HCT116 (cell line): Measurements from ENCODE around the gene GNRHR. TPM values are rescaled to one million over a fixed set of nuclear protein-coding genes. Genes with fewer than 3 reads are reported as not detected.

Experiments
- ATAC-seq: fragments of 200-7000 bp; cut with Tn5 transposase; 2 replicates; pipeline ENCODE4 v1.9.1; 2020; ENCODE audit warnings: mild to moderate bottlenecking, moderate library complexity
- BruUV-seq: library from RNA; stranded (reverse); fragments of 400-500 nt; replicated peaks from 2 replicates; lab custom pipeline; 2021; lab: Mats Ljungman, UMichigan
- CTCF ChIA-PET: fragments of 300-600 bp; sonication (Branson Sonifier 250); formaldehyde crosslinking; loops from one replicate; lab custom pipeline; 2021; ENCODE audit warnings: antibody characterized with exemption; lab: Charles Lee
- POLR2A ChIA-PET: fragments of 300-600, 350-600 bp; sonication (Branson Sonifier 250); formaldehyde crosslinking; loops from one replicate; lab custom pipeline; 2021; ENCODE audit warnings: antibody characterized with exemption; lab: Charles Lee
- RAD21 ChIA-PET, 2 experiments: fragments of 300-600 bp; sonication (Branson Sonifier 250); formaldehyde crosslinking; loops; one replicate each; lab custom pipeline; 2023; ENCODE audit warnings: low total read pairs in 2 of 2; ENCODE audit not compliant: uncharacterized antibody in 2 of 2, unreplicated experiment in 2 of 2, low non-redundant PET in 1 of 2; lab: Charles Lee
- DNase-seq: peaks from one replicate; pipeline ENCODE4 v3.0.0-alpha.2; 2010; ENCODE audit warnings: low read depth, low spot score
- H2AFZ ChIP-seq: fragments of 200-600 bp; shearing (Covaris generic), sonication (generic); 2 replicates; pipeline ENCODE4 v1.6.1; 2017; ENCODE audit warnings: low read depth, mixed run types, mixed read lengths, antibody characterized with exemption, low read length; ENCODE audit not compliant: poor library complexity, severe bottlenecking
- H3K27ac ChIP-seq: 2 replicates; pipeline ENCODE4 v1.5.1; 2012; ENCODE audit warnings: low read depth, low read length
- H3K27me3 ChIP-seq: fragments of 200-600 bp; sonication (generic); 2 replicates; pipeline ENCODE4 v1.6.1; 2016; ENCODE audit warnings: mixed run types, low read length, mixed read lengths; ENCODE audit not compliant: insufficient read depth
- H3K36me3 ChIP-seq, 2 experiments: fragments of 200-500 bp in 1 of 2; fragments of 200-600 bp in 1 of 2; sonication (Bioruptor generic) in 1 of 2; sonication (generic) in 1 of 2; 2 replicates each; pipeline versions ENCODE4 v1.5.1 to v1.6.1; 2014 to 2016; ENCODE audit warnings: low read length in 2 of 2, inconsistent platforms in 1 of 2, mixed read lengths in 1 of 2, mixed run types in 1 of 2; ENCODE audit not compliant: insufficient read depth in 2 of 2, control insufficient read depth in 1 of 2
- H3K4me1 ChIP-seq, 2 experiments: fragments of 200-600 bp in 1 of 2; sonication (generic) in 1 of 2; 2 replicates each; pipeline versions ENCODE4 v1.5.1 to v1.6.1; 2012 to 2017; ENCODE audit warnings: low read length in 2 of 2, inconsistent platforms in 1 of 2, mild to moderate bottlenecking in 1 of 2, mixed read lengths in 1 of 2, mixed run types in 1 of 2, moderate library complexity in 1 of 2; ENCODE audit not compliant: insufficient read depth in 2 of 2, control insufficient read depth in 1 of 2
- H3K4me2 ChIP-seq: fragments of 200-600 bp; sonication (generic); 2 replicates; pipeline ENCODE4 v1.6.1; 2017; ENCODE audit warnings: mixed run types, low read length, mixed read lengths
- H3K4me3 ChIP-seq, 2 experiments: fragments of 200-600 bp in 1 of 2; sonication (generic) in 1 of 2; replicated peaks in 1 of 2; 2 replicates each; pipeline ENCODE4 v1.5.1; 2011 to 2016; ENCODE audit warnings: low read length in 2 of 2, control low read depth in 1 of 2, low read depth in 1 of 2, mild to moderate bottlenecking in 1 of 2, mixed read lengths in 1 of 2, mixed run types in 1 of 2
- H3K79me2 ChIP-seq: fragments of 200-600 bp; sonication (generic); 2 replicates; pipeline ENCODE4 v1.6.1; 2017; ENCODE audit warnings: mild to moderate bottlenecking, mixed run types, low read length, moderate library complexity, mixed read lengths; ENCODE audit not compliant: insufficient read depth
- H3K9ac ChIP-seq: fragments of 200-600 bp; sonication (generic); 2 replicates; pipeline ENCODE4 v1.6.1; 2016; ENCODE audit warnings: low read length, mixed read lengths
- H3K9me2 ChIP-seq: fragments of 200-600 bp; sonication (generic), shearing (Covaris generic); 2 replicates; pipeline ENCODE4 v1.6.1; 2017; ENCODE audit warnings: mixed run types, mild to moderate bottlenecking, moderate library complexity; ENCODE audit not compliant: insufficient read depth
- H3K9me3 ChIP-seq, 2 experiments: fragments of 200-500 bp in 1 of 2; fragments of 200-600 bp in 1 of 2; sonication (Bioruptor generic) in 1 of 2; sonication (generic) in 1 of 2; 2 replicates each; pipeline ENCODE4 v1.6.1; 2014 to 2017; ENCODE audit warnings: low read length in 2 of 2, mixed read lengths in 2 of 2, inconsistent platforms in 1 of 2, low read depth in 1 of 2, mild to moderate bottlenecking in 1 of 2, mixed run types in 1 of 2, moderate library complexity in 1 of 2; ENCODE audit not compliant: control insufficient read depth in 1 of 2, insufficient read depth in 1 of 2
- H4K20me1 ChIP-seq: fragments of 200-600 bp; sonication (generic), shearing (Covaris generic); 2 replicates; pipeline ENCODE4 v1.6.1; 2017; ENCODE audit warnings: mixed run types, mild to moderate bottlenecking, moderate library complexity; ENCODE audit not compliant: insufficient read depth
- CEBPB ChIP-seq: IDR thresholded peaks from 2 replicates; pipeline ENCODE4 v1.6.1; 2012; ENCODE audit warnings: low read depth
- EGR1 ChIP-seq: IDR thresholded peaks from 2 replicates; pipeline ENCODE4 v1.6.1; 2012; ENCODE audit warnings: low read depth
- ELF1 ChIP-seq: IDR thresholded peaks from 2 replicates; pipeline ENCODE4 v1.6.1; 2012; ENCODE audit warnings: low read depth, borderline replicate concordance
- EZH2phosphoT487 ChIP-seq: fragments of 200-600 bp; IDR thresholded peaks from 2 replicates; pipeline ENCODE4 v1.6.1; 2018; ENCODE audit warnings: antibody characterized with exemption, borderline replicate concordance
- POLR2AphosphoS5 ChIP-seq: IDR thresholded peaks from 2 replicates; pipeline ENCODE4 v1.6.1; 2011; ENCODE audit warnings: mild to moderate bottlenecking, low read depth, low read length, moderate library complexity
- RAD21 ChIP-seq: IDR thresholded peaks from 2 replicates; pipeline ENCODE4 v1.6.1; 2012; ENCODE audit warnings: low read depth, mild to moderate bottlenecking
- SIN3A ChIP-seq: IDR thresholded peaks from 2 replicates; pipeline ENCODE4 v1.6.1; 2012; ENCODE audit warnings: low read depth
- SP1 ChIP-seq: IDR thresholded peaks from 2 replicates; pipeline ENCODE4 v1.6.1; 2012; ENCODE audit warnings: low read depth
- ZFX ChIP-seq: fragments of 450-650 bp; IDR thresholded peaks from 2 replicates; pipeline ENCODE4 v1.6.1; 2017
- intact Hi-C: fragments of 100-400 bp; cut with micrococcal nuclease; formaldehyde crosslinking; loops from 2 replicates; pipeline ENCODE4 v1.10.0; 2022
- total RNA-seq: library from RNA; stranded (reverse); gene quantifications from one replicate; pipeline ENCODE4 v1.2.1, GENCODE V29; 2021; ENCODE audit not compliant: unreplicated experiment
- TF ChIP-seq, protein P1 (sequence below): IDR thresholded peaks from 2 replicates; pipeline ENCODE4 v1.6.1; 2012
- TF ChIP-seq, protein P2 (sequence below): IDR thresholded peaks from 2 replicates; pipeline ENCODE4 v1.6.1; 2011; ENCODE audit warnings: mild to moderate bottlenecking, low read length, moderate library complexity; ENCODE audit not compliant: insufficient replicate concordance; ENCODE audit errors: extremely low read depth
- TF ChIP-seq, protein P3 (sequence below): IDR thresholded peaks from 2 replicates; pipeline ENCODE4 v1.6.1; 2012; ENCODE audit warnings: low read depth
- TF ChIP-seq, protein P4 (sequence below), 3 experiments: fragments of 200-600 bp in 1 of 3; sonication (generic) in 1 of 3; IDR thresholded peaks in 2 of 3; conservative IDR thresholded peaks in 1 of 3; 2 replicates each; pipeline ENCODE4 v1.5.1; 2012 to 2017; ENCODE audit warnings: low read depth in 2 of 3, low read length in 2 of 3, antibody characterized with exemption in 1 of 3, borderline replicate concordance in 1 of 3, control low read depth in 1 of 3, mild to moderate bottlenecking in 1 of 3, mixed read lengths in 1 of 3, mixed run types in 1 of 3, moderate library complexity in 1 of 3; ENCODE audit not compliant: insufficient read depth in 1 of 3

Gene GNRHR
- total RNA-seq, 1 experiment from 2014 or later, result not detected

DNA sequence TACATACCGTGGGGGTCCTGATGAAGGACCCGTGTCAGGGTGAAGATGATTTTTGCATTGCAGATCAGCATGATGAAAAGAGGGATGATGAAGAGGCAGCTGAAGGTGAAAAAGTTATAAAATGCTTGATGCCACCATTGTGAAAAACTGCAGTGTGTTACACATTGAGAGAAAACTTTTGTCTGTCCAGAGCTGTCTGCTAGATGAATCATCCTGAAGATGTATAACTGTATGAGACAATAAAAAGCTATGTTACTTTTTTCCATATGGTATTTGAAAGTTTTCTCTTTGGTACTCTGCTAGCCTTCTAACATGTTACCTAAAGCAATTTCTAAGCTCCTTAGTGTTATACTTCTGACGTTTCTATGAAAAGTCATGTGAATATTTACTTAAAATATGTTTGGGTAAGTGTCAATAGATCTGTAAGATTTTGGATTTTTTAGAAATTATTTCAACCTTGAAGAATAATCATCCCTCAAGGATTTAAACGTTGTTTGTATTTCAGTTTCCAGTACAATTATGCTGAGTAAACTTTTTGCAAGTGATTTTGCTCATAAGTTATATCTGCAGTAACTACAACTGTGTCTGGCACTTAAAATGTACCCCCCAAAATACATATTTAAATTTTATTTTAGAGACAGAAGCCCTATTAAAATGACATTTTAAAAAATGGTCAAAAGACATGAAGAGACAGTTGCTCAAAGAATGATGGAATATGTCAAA lies 9.5 kb downstream of the GNRHR start:
- H3K4me3 ChIP-seq, result no peak overlapping the region
- no peaks in the 10 kb centered on the region for H3K9me3 ChIP-seq
- ATAC-seq (no peak), DNase-seq (no peak)
- no peak overlapping the region for H3K4me2 ChIP-seq
- no peaks in the 10 kb centered on the region for H3K79me2 ChIP-seq
- no peak overlapping the region for H3K9ac ChIP-seq
- no peak overlapping the region for H3K27ac ChIP-seq
- no TSS peak for BruUV-seq
- H3K9me2 ChIP-seq, result no peaks in the 10 kb centered on the region
- H3K36me3 ChIP-seq, result no peaks in the 10 kb centered on the region
- no peaks in the 10 kb centered on the region for H4K20me1 ChIP-seq
- RAD21 ChIA-PET, result no interaction called here
- H3K27me3 ChIP-seq, result no peaks in the 10 kb centered on the region
- H2AFZ ChIP-seq, result no peak overlapping the region
- TF ChIP-seq, protein P1, sequence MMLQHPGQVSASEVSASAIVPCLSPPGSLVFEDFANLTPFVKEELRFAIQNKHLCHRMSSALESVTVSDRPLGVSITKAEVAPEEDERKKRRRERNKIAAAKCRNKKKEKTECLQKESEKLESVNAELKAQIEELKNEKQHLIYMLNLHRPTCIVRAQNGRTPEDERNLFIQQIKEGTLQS, result no peak
- TF ChIP-seq RAD21 (no peak), EGR1 (no peak), CEBPB (no peak), EZH2phosphoT487 (no peak), POLR2AphosphoS5 (no peak), ZFX (no peak), SIN3A (no peak), ELF1 (no peak), SP1 (no peak)
- TF ChIP-seq, protein P2, sequence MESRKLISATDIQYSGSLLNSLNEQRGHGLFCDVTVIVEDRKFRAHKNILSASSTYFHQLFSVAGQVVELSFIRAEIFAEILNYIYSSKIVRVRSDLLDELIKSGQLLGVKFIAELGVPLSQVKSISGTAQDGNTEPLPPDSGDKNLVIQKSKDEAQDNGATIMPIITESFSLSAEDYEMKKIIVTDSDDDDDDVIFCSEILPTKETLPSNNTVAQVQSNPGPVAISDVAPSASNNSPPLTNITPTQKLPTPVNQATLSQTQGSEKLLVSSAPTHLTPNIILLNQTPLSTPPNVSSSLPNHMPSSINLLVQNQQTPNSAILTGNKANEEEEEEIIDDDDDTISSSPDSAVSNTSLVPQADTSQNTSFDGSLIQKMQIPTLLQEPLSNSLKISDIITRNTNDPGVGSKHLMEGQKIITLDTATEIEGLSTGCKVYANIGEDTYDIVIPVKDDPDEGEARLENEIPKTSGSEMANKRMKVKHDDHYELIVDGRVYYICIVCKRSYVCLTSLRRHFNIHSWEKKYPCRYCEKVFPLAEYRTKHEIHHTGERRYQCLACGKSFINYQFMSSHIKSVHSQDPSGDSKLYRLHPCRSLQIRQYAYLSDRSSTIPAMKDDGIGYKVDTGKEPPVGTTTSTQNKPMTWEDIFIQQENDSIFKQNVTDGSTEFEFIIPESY, result no peak
- TF ChIP-seq, protein P3, sequence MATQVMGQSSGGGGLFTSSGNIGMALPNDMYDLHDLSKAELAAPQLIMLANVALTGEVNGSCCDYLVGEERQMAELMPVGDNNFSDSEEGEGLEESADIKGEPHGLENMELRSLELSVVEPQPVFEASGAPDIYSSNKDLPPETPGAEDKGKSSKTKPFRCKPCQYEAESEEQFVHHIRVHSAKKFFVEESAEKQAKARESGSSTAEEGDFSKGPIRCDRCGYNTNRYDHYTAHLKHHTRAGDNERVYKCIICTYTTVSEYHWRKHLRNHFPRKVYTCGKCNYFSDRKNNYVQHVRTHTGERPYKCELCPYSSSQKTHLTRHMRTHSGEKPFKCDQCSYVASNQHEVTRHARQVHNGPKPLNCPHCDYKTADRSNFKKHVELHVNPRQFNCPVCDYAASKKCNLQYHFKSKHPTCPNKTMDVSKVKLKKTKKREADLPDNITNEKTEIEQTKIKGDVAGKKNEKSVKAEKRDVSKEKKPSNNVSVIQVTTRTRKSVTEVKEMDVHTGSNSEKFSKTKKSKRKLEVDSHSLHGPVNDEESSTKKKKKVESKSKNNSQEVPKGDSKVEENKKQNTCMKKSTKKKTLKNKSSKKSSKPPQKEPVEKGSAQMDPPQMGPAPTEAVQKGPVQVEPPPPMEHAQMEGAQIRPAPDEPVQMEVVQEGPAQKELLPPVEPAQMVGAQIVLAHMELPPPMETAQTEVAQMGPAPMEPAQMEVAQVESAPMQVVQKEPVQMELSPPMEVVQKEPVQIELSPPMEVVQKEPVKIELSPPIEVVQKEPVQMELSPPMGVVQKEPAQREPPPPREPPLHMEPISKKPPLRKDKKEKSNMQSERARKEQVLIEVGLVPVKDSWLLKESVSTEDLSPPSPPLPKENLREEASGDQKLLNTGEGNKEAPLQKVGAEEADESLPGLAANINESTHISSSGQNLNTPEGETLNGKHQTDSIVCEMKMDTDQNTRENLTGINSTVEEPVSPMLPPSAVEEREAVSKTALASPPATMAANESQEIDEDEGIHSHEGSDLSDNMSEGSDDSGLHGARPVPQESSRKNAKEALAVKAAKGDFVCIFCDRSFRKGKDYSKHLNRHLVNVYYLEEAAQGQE, result no peak
- TF ChIP-seq, protein P4, sequence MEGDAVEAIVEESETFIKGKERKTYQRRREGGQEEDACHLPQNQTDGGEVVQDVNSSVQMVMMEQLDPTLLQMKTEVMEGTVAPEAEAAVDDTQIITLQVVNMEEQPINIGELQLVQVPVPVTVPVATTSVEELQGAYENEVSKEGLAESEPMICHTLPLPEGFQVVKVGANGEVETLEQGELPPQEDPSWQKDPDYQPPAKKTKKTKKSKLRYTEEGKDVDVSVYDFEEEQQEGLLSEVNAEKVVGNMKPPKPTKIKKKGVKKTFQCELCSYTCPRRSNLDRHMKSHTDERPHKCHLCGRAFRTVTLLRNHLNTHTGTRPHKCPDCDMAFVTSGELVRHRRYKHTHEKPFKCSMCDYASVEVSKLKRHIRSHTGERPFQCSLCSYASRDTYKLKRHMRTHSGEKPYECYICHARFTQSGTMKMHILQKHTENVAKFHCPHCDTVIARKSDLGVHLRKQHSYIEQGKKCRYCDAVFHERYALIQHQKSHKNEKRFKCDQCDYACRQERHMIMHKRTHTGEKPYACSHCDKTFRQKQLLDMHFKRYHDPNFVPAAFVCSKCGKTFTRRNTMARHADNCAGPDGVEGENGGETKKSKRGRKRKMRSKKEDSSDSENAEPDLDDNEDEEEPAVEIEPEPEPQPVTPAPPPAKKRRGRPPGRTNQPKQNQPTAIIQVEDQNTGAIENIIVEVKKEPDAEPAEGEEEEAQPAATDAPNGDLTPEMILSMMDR (IDR thresholded peaks at IDR 0.05 in 2 of 3, conservative IDR thresholded peaks at IDR 0.05 in 1 of 3; ENCODE audit: borderline replicate concordance in 1 of 3, insufficient read depth in 1 of 3, low read depth in 2 of 3, low read length in 2 of 3), result no peak
- POLR2A ChIA-PET, result interaction anchor here (0.9 kb wide), 1 partner anchor 9 kb away, joined by 3 read pairs; no protein-coding TSS in a partner anchor
- no peaks in the 10 kb centered on the region for H3K4me1 ChIP-seq
- CTCF ChIA-PET, result interaction anchor here (3.6 kb wide), 1 partner anchor 12 kb away, joined by 19 read pairs; no protein-coding TSS in a partner anchor
- intact Hi-C loops, result loop anchor here (10.0 kb wide), 1 partner anchor 430 kb away; no protein-coding TSS in a partner anchor
